H1 (cell line): ENCODE results near the gene FES. TPM values are rescaled to one million over a fixed set of nuclear protein-coding genes. Genes with fewer than 3 reads are reported as not detected.

ENCODE experiments used
- CTCF ChIA-PET: fragments of 300-600 bp; sonication (Branson Sonifier 250); formaldehyde crosslinking; loops from one replicate; lab custom pipeline; 2021; ENCODE audit not compliant: partially characterized antibody; lab: Charles Lee
- POLR2A ChIA-PET: fragments of 300-600 bp; sonication (Branson Sonifier 250); formaldehyde crosslinking; loops from one replicate; lab custom pipeline; 2021; ENCODE audit warnings: inconsistent platforms; ENCODE audit not compliant: partially characterized antibody; lab: Charles Lee
- DNase-seq, 2 experiments: peaks; one replicate each; pipeline versions ENCODE4 v3.0.0 to v3.0.0-alpha.2; 2010 to 2022; ENCODE audit warnings: low spot score in 2 of 2, low read depth in 1 of 2, mixed read lengths in 1 of 2
- FAIRE-seq: peaks from 2 replicates; lab custom pipeline; 2011; peaks lifted over from hg19 to GRCh38; lab: Jason Lieb, UNC
- H2AFZ ChIP-seq: 2 replicates; pipeline ENCODE4 v1.8.1; 2012; ENCODE audit warnings: low read length, inconsistent platforms
- H2AK5ac ChIP-seq: 2 replicates; pipeline ENCODE4 v1.6.1; 2013; ENCODE audit warnings: low read depth, low read length
- H2BK120ac ChIP-seq: replicated peaks from 2 replicates; pipeline ENCODE3; 2013; ENCODE audit warnings: low read depth, low read length, inconsistent platforms
- H2BK12ac ChIP-seq: 2 replicates; pipeline ENCODE4 v1.6.1; 2013; ENCODE audit warnings: low read depth, low read length
- H2BK15ac ChIP-seq: 2 replicates; pipeline ENCODE4 v1.6.1; 2013; ENCODE audit warnings: low read length
- H2BK20ac ChIP-seq: 2 replicates; pipeline ENCODE4 v1.6.1; 2013; ENCODE audit warnings: low read length
- H2BK5ac ChIP-seq: 2 replicates; pipeline ENCODE4 v1.6.1; 2013; ENCODE audit warnings: low read depth, low read length
- H3K14ac ChIP-seq: 2 replicates; pipeline ENCODE4 v1.6.1; 2013; ENCODE audit warnings: inconsistent platforms; ENCODE audit not compliant: insufficient read length
- H3K18ac ChIP-seq: 2 replicates; pipeline ENCODE4 v1.6.1; 2013; ENCODE audit warnings: low read length; ENCODE audit errors: extremely low read depth
- H3K23ac ChIP-seq: 2 replicates; pipeline ENCODE4 v1.6.1; 2013; ENCODE audit warnings: inconsistent platforms; ENCODE audit not compliant: insufficient read length
- H3K23me2 ChIP-seq: 2 replicates; pipeline ENCODE4 v1.6.1; 2013; ENCODE audit warnings: low read depth, low read length
- H3K27ac ChIP-seq: 2 replicates; pipeline ENCODE4 v1.6.1; 2011; ENCODE audit warnings: low read depth, low read length, inconsistent platforms
- H3K27me3 ChIP-seq, 4 experiments: replicated peaks in 1 of 4; 1 replicate in 1 of 4; 2 replicates in 3 of 4; pipeline versions ENCODE4 v1.6.1 to v1.8.1; 2011 to 2013; ENCODE audit warnings: low read length in 3 of 4, mild to moderate bottlenecking in 3 of 4, inconsistent platforms in 2 of 4, mixed read lengths in 2 of 4, moderate library complexity in 1 of 4; ENCODE audit not compliant: control insufficient read depth in 3 of 4, insufficient read depth in 3 of 4; ENCODE audit errors: extremely low read depth in 1 of 4
- H3K36me3 ChIP-seq, 4 experiments: 2 replicates each; pipeline versions ENCODE4 v1.6.1 to v1.8.1; 2011 to 2013; ENCODE audit warnings: mild to moderate bottlenecking in 4 of 4, low read length in 3 of 4, moderate library complexity in 2 of 4, control low read depth in 1 of 4, inconsistent platforms in 1 of 4; ENCODE audit not compliant: insufficient read depth in 4 of 4, control insufficient read depth in 2 of 4
- H3K4ac ChIP-seq: replicated peaks from 2 replicates; pipeline ENCODE3; 2013; ENCODE audit warnings: low read length, low read depth, mixed read lengths, inconsistent platforms; ENCODE audit not compliant: insufficient read length
- H3K4me1 ChIP-seq, 4 experiments: replicated peaks in 1 of 4; 1 replicate in 1 of 4; 2 replicates in 3 of 4; pipeline versions ENCODE4 v1.6.1 to v1.8.1; 2011 to 2013; ENCODE audit warnings: low read length in 3 of 4, inconsistent platforms in 2 of 4, mixed read lengths in 1 of 4; ENCODE audit not compliant: insufficient read depth in 4 of 4, control insufficient read depth in 3 of 4
- H3K4me2 ChIP-seq, 2 experiments: 2 replicates each; pipeline versions ENCODE4 v1.6.1 to v1.8.1; 2011 to 2013; ENCODE audit warnings: low read depth in 2 of 2, low read length in 2 of 2, control low read depth in 1 of 2, inconsistent platforms in 1 of 2, mild to moderate bottlenecking in 1 of 2; ENCODE audit not compliant: insufficient read depth in 1 of 2
- H3K4me3 ChIP-seq, 4 experiments: fragments of 200-600, 300-600 bp in 1 of 4; sonication (generic), shearing (Covaris generic), sonication (Bioruptor Twin) in 1 of 4; 2 replicates each; pipeline versions ENCODE4 v1.5.1 to v1.8.1; 2011 to 2016; ENCODE audit warnings: low read length in 4 of 4, low read depth in 3 of 4, control low read depth in 2 of 4, inconsistent platforms in 2 of 4, mild to moderate bottlenecking in 2 of 4, mixed read lengths in 1 of 4, moderate library complexity in 1 of 4; ENCODE audit not compliant: insufficient read depth in 2 of 4; ENCODE audit errors: extremely low read depth in 1 of 4
- H3K56ac ChIP-seq: replicated peaks from 2 replicates; pipeline ENCODE3; 2013; ENCODE audit warnings: low read depth, mild to moderate bottlenecking, mixed read lengths, low read length, inconsistent platforms; ENCODE audit not compliant: insufficient read length
- H3K79me1 ChIP-seq: 2 replicates; pipeline ENCODE4 v1.6.1; 2013; ENCODE audit warnings: low read depth, low read length, control low read depth
- H3K79me2 ChIP-seq, 2 experiments: 2 replicates each; pipeline versions ENCODE4 v1.6.1 to v1.8.1; 2012 to 2013; ENCODE audit warnings: low read length in 2 of 2, mild to moderate bottlenecking in 2 of 2, inconsistent platforms in 1 of 2; ENCODE audit not compliant: insufficient read depth in 2 of 2, control insufficient read depth in 1 of 2
- H3K9ac ChIP-seq, 4 experiments: replicated peaks in 1 of 4; 1 replicate in 1 of 4; 2 replicates in 3 of 4; pipeline versions ENCODE4 v1.6.1 to v1.8.1; 2011 to 2013; ENCODE audit warnings: low read depth in 3 of 4, low read length in 3 of 4, control low read depth in 2 of 4, mild to moderate bottlenecking in 2 of 4, moderate library complexity in 2 of 4, inconsistent platforms in 1 of 4; ENCODE audit errors: extremely low read depth in 1 of 4
- H3K9me3 ChIP-seq, 2 experiments: 2 replicates each; pipeline versions ENCODE4 v1.6.1 to v1.8.1; 2012 to 2013; ENCODE audit warnings: mild to moderate bottlenecking in 2 of 2, moderate library complexity in 2 of 2, control low read depth in 1 of 2, inconsistent platforms in 1 of 2, low read depth in 1 of 2, low read length in 1 of 2, mixed read lengths in 1 of 2; ENCODE audit not compliant: insufficient read depth in 2 of 2
- H4K20me1 ChIP-seq, 2 experiments: replicated peaks in 1 of 2; 2 replicates each; pipeline versions ENCODE3 to v1.8.1; 2011 to 2013; ENCODE audit warnings: inconsistent platforms in 2 of 2, low read length in 2 of 2, mild to moderate bottlenecking in 1 of 2; ENCODE audit not compliant: insufficient read depth in 2 of 2, control insufficient read depth in 1 of 2
- H4K5ac ChIP-seq: 2 replicates; pipeline ENCODE4 v1.6.1; 2013; ENCODE audit warnings: low read length, low read depth, mixed read lengths, inconsistent platforms; ENCODE audit not compliant: insufficient read length
- H4K8ac ChIP-seq: 2 replicates; pipeline ENCODE4 v1.8.0; 2013; ENCODE audit warnings: mild to moderate bottlenecking, moderate library complexity, low read length, inconsistent platforms; ENCODE audit not compliant: insufficient read depth; ENCODE audit errors: extremely low read depth
- H4K91ac ChIP-seq: replicated peaks from 2 replicates; pipeline ENCODE3; 2013; ENCODE audit warnings: low read length, mixed read lengths, inconsistent platforms; ENCODE audit not compliant: insufficient read length
- CHD1 ChIP-seq: IDR thresholded peaks from 2 replicates; pipeline ENCODE4 v1.6.1; 2012; ENCODE audit warnings: low read depth, low read length, improper control_type of control experiment
- CREB1 ChIP-seq: IDR thresholded peaks from 2 replicates; pipeline ENCODE4 v1.6.1; 2012; ENCODE audit warnings: inconsistent platforms
- FOSL1 ChIP-seq: IDR thresholded peaks from 2 replicates; pipeline ENCODE4 v1.6.1; 2011; ENCODE audit warnings: mild to moderate bottlenecking, low read depth, low read length, moderate library complexity; ENCODE audit not compliant: insufficient read depth
- GABPA ChIP-seq: IDR thresholded peaks from 2 replicates; pipeline ENCODE4 v1.6.1; 2011; ENCODE audit warnings: mild to moderate bottlenecking, low read length, moderate library complexity, borderline replicate concordance; ENCODE audit not compliant: insufficient read depth
- HDAC2 ChIP-seq, 2 experiments: fragments of 300-600 bp in 1 of 2; sonication (generic) in 1 of 2; IDR thresholded peaks; 2 replicates each; pipeline ENCODE4 v1.6.1; 2011 to 2012; ENCODE audit warnings: low read depth in 2 of 2, low read length in 2 of 2, mild to moderate bottlenecking in 2 of 2, moderate library complexity in 2 of 2, borderline replicate concordance in 1 of 2, inconsistent platforms in 1 of 2
- KDM4A ChIP-seq: IDR thresholded peaks from one replicate; pipeline ENCODE4 v1.7.1; 2012; ENCODE audit warnings: low read depth, mild to moderate bottlenecking, moderate library complexity, low read length, inconsistent platforms; ENCODE audit not compliant: severe bottlenecking
- POLR2A ChIP-seq, 2 experiments: IDR thresholded peaks; 1 replicate in 1 of 2; 2 replicates in 1 of 2; pipeline ENCODE4 v1.6.1; 2011; ENCODE audit warnings: low read depth in 2 of 2, low read length in 2 of 2, mild to moderate bottlenecking in 2 of 2; ENCODE audit errors: control extremely low read depth in 1 of 2
- RBBP5 ChIP-seq: IDR thresholded peaks from 2 replicates; pipeline ENCODE4 v1.7.1; 2012; ENCODE audit warnings: low read depth, mild to moderate bottlenecking, inconsistent platforms, low read length, moderate library complexity, borderline replicate concordance
- SIN3A ChIP-seq, 2 experiments: IDR thresholded peaks in 1 of 2; conservative IDR thresholded peaks in 1 of 2; 2 replicates each; pipeline ENCODE4 v1.6.1; 2011 to 2012; ENCODE audit warnings: low read length in 2 of 2, improper control_type of control experiment in 1 of 2, low read depth in 1 of 2, mild to moderate bottlenecking in 1 of 2
- SIRT6 ChIP-seq: IDR thresholded peaks from one replicate; pipeline ENCODE4 v1.7.1; 2012; ENCODE audit warnings: low read length, inconsistent platforms
- SP4 ChIP-seq: IDR thresholded peaks from 2 replicates; pipeline ENCODE4 v1.6.1; 2012; ENCODE audit warnings: low read length, inconsistent platforms
- SRF ChIP-seq: IDR thresholded peaks from 2 replicates; pipeline ENCODE4 v1.6.1; 2011; ENCODE audit warnings: mild to moderate bottlenecking, low read depth, low read length, moderate library complexity
- WGBS, 2 experiments: shearing (Covaris generic) in 1 of 2; methylation state at CpG; one replicate each; pipeline versions ENCODE4 v1.1.6 to v1.1.7; 2013 to 2015; ENCODE audit warnings: low lambda C conversion rate in 2 of 2, mixed read lengths in 2 of 2, inconsistent platforms in 1 of 2, low coverage in 1 of 2, missing lambda C conversion rate in 1 of 2; ENCODE audit not compliant: insufficient replicate concordance in 2 of 2, insufficient coverage in 1 of 2, insufficient read length in 1 of 2; ENCODE audit errors: extremely low coverage in 1 of 2, missing lambda C conversion rate in 1 of 2; 5-methylcytosine and 5-hydroxymethylcytosine counted together
- polyA plus RNA-seq, 7 experiments: library from polyadenylated mRNA; depleted of rRNA in 3 of 7; stranded (reverse) in 5 of 7; unstranded in 2 of 7; fragments of >200 nt in 5 of 7; fragments of 200-250 nt in 2 of 7; gene quantifications; 1 replicate in 5 of 7; 2 replicates in 1 of 7; 4 replicates in 1 of 7; pipeline versions ENCODE4 v1.2.1 to v1.2.3, GENCODE V29; 2011 to 2013; ENCODE audit warnings: missing spikeins in 2 of 7, mixed read lengths in 2 of 7
- total RNA-seq: library from RNA; stranded (reverse); fragmentation: NEBNext Ultra II Directional; extraction: Animal tissue kit (Norgen Biotek cat#: 25700); gene quantifications from 2 replicates; pipeline ENCODE4 v1.2.1, GENCODE V29; 2021

FES gene
- total and polyA plus RNA-seq, 2 of the 8 experiments (the other 6 are each of a cell fraction or from before 2014, with no cell fraction given): 8.5 to 8.6 TPM

GRCh38 chr15:90909976-90910375, 25.7 kb downstream of the FES start:
- DNase-seq: no peak
- H4K20me1 ChIP-seq: peaks cover 0 to 8% of the 10 kb centered on the region in 2 experiments
- H3K79me1 ChIP-seq: no peaks in the 10 kb centered on the region
- no peaks in the 10 kb centered on the region; a peak in 3 of 8 replicates for H3K36me3 ChIP-seq
- H3K4ac ChIP-seq: no peak overlapping the region
- no peak for TF ChIP-seq KDM4A
- TF ChIP-seq CHD1: no peak
- TF ChIP-seq GABPA: no peak
- TF ChIP-seq SIRT6: no peak
- TF ChIP-seq SP4: no peak
- TF ChIP-seq HDAC2 (IDR thresholded peaks at IDR 0.05; ENCODE audit: borderline replicate concordance in 1 of 2, low read depth in 2 of 2, low read length in 2 of 2): no peak
- no peak for TF ChIP-seq CREB1
- no peak for TF ChIP-seq POLR2A (IDR thresholded peaks at IDR 0.05; ENCODE audit: control extremely low read depth in 1 of 2, low read depth in 2 of 2, low read length in 2 of 2)
- no peak for TF ChIP-seq FOSL1
- no peak for TF ChIP-seq SIN3A (conservative IDR thresholded peaks at IDR 0.05 in 1 of 2, IDR thresholded peaks at IDR 0.05 in 1 of 2; ENCODE audit: low read depth in 1 of 2, low read length in 2 of 2)
- no peak for TF ChIP-seq SRF
- TF ChIP-seq RBBP5: no peak
- H3K4me3 ChIP-seq: no peak overlapping the region
- H3K79me2 ChIP-seq: no peaks in the 10 kb centered on the region
- ChIA-PET CTCF (interaction anchor here (0.8 to 11.2 kb wide), 6 partner anchors 13 to 80 kb away, joined by 3 to 187 read pairs (median 3); partner anchors contain the start of genes HDDC3 and UNC45A), POLR2A (interaction anchor here (1.0 kb wide), 1 partner anchor 193 kb away, joined by 3 read pairs; the partner anchor contains the start of gene BLM)
- H4K8ac ChIP-seq: peak overlapping the region; percentile 25; the same call in 1 of the 2 replicates
- no peak overlapping the region for H2BK5ac ChIP-seq
- no peaks in the 10 kb centered on the region for H3K9me3 ChIP-seq
- 89% methylated on average over 8 of the region's 8 CpGs; no CpG with 5 or more reads in 1 of the 2 experiments for WGBS, 2 experiments
- H3K56ac ChIP-seq: no peak overlapping the region
- no peak overlapping the region for H3K9ac ChIP-seq
- H2BK120ac ChIP-seq: no peak overlapping the region
- no peak overlapping the region for H2BK15ac ChIP-seq
- FAIRE-seq: no peak
- no peak overlapping the region for H3K18ac ChIP-seq
- H4K5ac ChIP-seq: no peak overlapping the region
- no peak overlapping the region for H2BK20ac ChIP-seq
- no peak overlapping the region for H2AK5ac ChIP-seq
- no peak overlapping the region for H3K4me2 ChIP-seq
- H3K27me3 ChIP-seq: peaks cover 0 to under 1% (median under 1%) of the 10 kb centered on the region in 4 experiments; a peak in 2 of 7 replicates
- no peaks in the 10 kb centered on the region for H3K4me1 ChIP-seq
- H2BK12ac ChIP-seq: no peak overlapping the region
- no peak overlapping the region for H3K27ac ChIP-seq
- H2AFZ ChIP-seq: no peak overlapping the region
- H3K14ac ChIP-seq: no peak overlapping the region
- H3K23ac ChIP-seq: no peak overlapping the region
- no peak overlapping the region for H4K91ac ChIP-seq
- no peaks in the 10 kb centered on the region for H3K23me2 ChIP-seq
